Activated CD8-positive, alpha-beta memory T cell treated with anti-CD3 and anti-CD28 coated beads, Interleukin-2, amount 50 U/mL, for 24 hours (primary cell): Measurements from ENCODE around the gene TXLNG.

Experiments used
- DNase-seq: peaks from one replicate; pipeline ENCODE4 v3.0.0-alpha.2; 2020; ENCODE audit errors: extremely low read depth

The TXLNG gene

GRCh38 chrX:16785247-16786138, 773 bp upstream of the TXLNG start:
- no peak for DNase-seq

GRCh38 chrX:16786791-16787735, 797 bp downstream of the TXLNG start:
- DNase-seq, result no peak

- DNase-seq, result no peak
Observed at GRCh38 chrX:16788477-16788876, 2.2 kb downstream of the TXLNG start.

- no peak for DNase-seq
Observed at GRCh38 chrX:16796298-16796697, 10.0 kb downstream of the TXLNG start.

- no peak for DNase-seq
Observed at GRCh38 chrX:16797358-16797757, 11.1 kb downstream of the TXLNG start.

GRCh38 chrX:16797841-16798240, 11.6 kb downstream of the TXLNG start:
- no peak for DNase-seq

GRCh38 chrX:16804923-16805464, 18.7 kb downstream of the TXLNG start:
- DNase-seq, result no peak

- DNase-seq, result no peak
Observed at GRCh38 chrX:16807548-16807947, 21.3 kb downstream of the TXLNG start.

GRCh38 chrX:16807976-16808542, 21.8 kb downstream of the TXLNG start:
- no peak for DNase-seq

GRCh38 chrX:16814597-16814996, 28.3 kb downstream of the TXLNG start:
- no peak for DNase-seq

GRCh38 chrX:16819634-16820033, 33.4 kb downstream of the TXLNG start:
- no peak for DNase-seq

GRCh38 chrX:16822723-16823122, 36.5 kb downstream of the TXLNG start:
- DNase-seq, result no peak

- no peak for DNase-seq
Observed at GRCh38 chrX:16825264-16826035, 39.2 kb downstream of the TXLNG start.

GRCh38 chrX:16826207-16826606, 39.9 kb downstream of the TXLNG start:
- DNase-seq, result no peak

- DNase-seq, result no peak
Observed at GRCh38 chrX:16827225-16827624, 41.0 kb downstream of the TXLNG start.

GRCh38 chrX:16828124-16828908, 42.0 kb downstream of the TXLNG start:
- no peak for DNase-seq

- DNase-seq, result no peak
Observed at GRCh38 chrX:16832301-16832700, 46.0 kb downstream of the TXLNG start.

GRCh38 chrX:16834806-16835205, 48.5 kb downstream of the TXLNG start:
- no peak for DNase-seq

GRCh38 chrX:16836371-16836770, 50.1 kb downstream of the TXLNG start:
- no peak for DNase-seq
